B cell (primary cell): ENCODE results near the gene JMJD4. TPM values are rescaled to one million over a fixed set of nuclear protein-coding genes. Genes with fewer than 3 reads are reported as not detected.

Source experiments
- ATAC-seq: fragments of 200-7000 bp; cut with Tn5 transposase; one replicate; pipeline ENCODE4 v1.10.0; 2021; ENCODE audit warnings: low read depth, mild to moderate bottlenecking, moderate number of reproducible peaks, moderate library complexity
- CTCF ChIA-PET: fragments of 350-600 bp; sonication (Branson Sonifier 250); formaldehyde crosslinking; loops from one replicate; lab custom pipeline; 2021; ENCODE audit warnings: antibody characterized with exemption, inconsistent platforms; lab: Charles Lee
- POLR2A ChIA-PET: fragments of 350-600 bp; sonication (Branson Sonifier 250); formaldehyde crosslinking; loops from one replicate; lab custom pipeline; 2021; ENCODE audit warnings: antibody characterized with exemption; lab: Charles Lee
- DNase-seq: peaks from one replicate; pipeline ENCODE4 v3.0.0; 2013
- H2AFZ ChIP-seq: 2 replicates; pipeline ENCODE4 v1.6.1; 2012; ENCODE audit warnings: mild to moderate bottlenecking, low read depth, low read length; ENCODE audit not compliant: insufficient read depth, poor library complexity, severe bottlenecking
- H3K27ac ChIP-seq, 2 donors: 1 replicate in 1 of 2; 2 replicates in 1 of 2; pipeline ENCODE4 v1.5.1; 2012 to 2013; ENCODE audit warnings: low read length in 2 of 2, mild to moderate bottlenecking in 2 of 2, moderate library complexity in 1 of 2
- H3K27me3 ChIP-seq, 4 experiments: fragments of 200-600 bp in 1 of 4; sonication (generic) in 1 of 4; replicated peaks in 1 of 4; 1 replicate in 2 of 4; 2 replicates in 2 of 4; pipeline versions ENCODE4 v1.6.1 to v1.7.0; 2013 to 2016; ENCODE audit warnings: low read length in 3 of 4, mild to moderate bottlenecking in 2 of 4, mixed read lengths in 1 of 4, moderate library complexity in 1 of 4; ENCODE audit not compliant: insufficient read depth in 4 of 4, control insufficient read depth in 3 of 4; ENCODE audit errors: control extremely low read depth in 1 of 4
- H3K36me3 ChIP-seq, 2 experiments: replicated peaks in 1 of 2; 1 replicate in 1 of 2; 2 replicates in 1 of 2; pipeline versions ENCODE4 v1.6.1 to v1.7.1; 2013; ENCODE audit warnings: low read length in 1 of 2; ENCODE audit not compliant: insufficient read depth in 2 of 2, control insufficient read depth in 1 of 2; ENCODE audit errors: control extremely low read depth in 1 of 2, extremely low read depth in 1 of 2
- H3K4me1 ChIP-seq, 2 donors: fragments of 200-600 bp in 1 of 2; sonication (generic) in 1 of 2; 1 replicate in 1 of 2; 2 replicates in 1 of 2; pipeline versions ENCODE4 v1.5.1 to v1.6.1; 2013 to 2017; ENCODE audit warnings: low read length in 2 of 2; ENCODE audit not compliant: control insufficient read depth in 2 of 2, insufficient read depth in 2 of 2
- H3K4me2 ChIP-seq: replicated peaks from 2 replicates; pipeline ENCODE3; 2012; ENCODE audit warnings: mild to moderate bottlenecking, low read depth, low read length; ENCODE audit not compliant: poor library complexity, severe bottlenecking
- H3K4me3 ChIP-seq, 5 experiments: fragments of 200-600 bp in 1 of 5; sonication (generic) in 1 of 5; 1 replicate in 3 of 5; 2 replicates in 2 of 5; pipeline versions ENCODE4 v1.5.1 to v1.7.0; 2011 to 2016; ENCODE audit warnings: low read length in 4 of 5, mild to moderate bottlenecking in 4 of 5, low read depth in 2 of 5, control low read depth in 1 of 5, moderate library complexity in 1 of 5; ENCODE audit not compliant: insufficient read depth in 1 of 5; ENCODE audit errors: control extremely low read depth in 1 of 5, extremely low read depth in 1 of 5
- H3K79me2 ChIP-seq: fragments of 200-600 bp; sonication (generic); one replicate; pipeline ENCODE4 v1.6.0; 2016; ENCODE audit warnings: low read length; ENCODE audit not compliant: control insufficient read depth, insufficient read depth
- H3K9ac ChIP-seq: fragments of 200-600 bp; sonication (generic); 2 replicates; pipeline ENCODE4 v1.6.1; 2017; ENCODE audit warnings: mild to moderate bottlenecking, low read length, moderate library complexity
- H3K9me3 ChIP-seq, 3 donors: one replicate each; pipeline versions ENCODE4 v1.6.1 to v1.7.1; 2013; ENCODE audit warnings: low read length in 2 of 3; ENCODE audit not compliant: control insufficient read depth in 2 of 3, insufficient read depth in 1 of 3; ENCODE audit errors: control extremely low read depth in 1 of 3
- H4K20me1 ChIP-seq: 2 replicates; pipeline ENCODE4 v1.6.0; 2012; ENCODE audit warnings: mild to moderate bottlenecking, low read length; ENCODE audit not compliant: insufficient read depth, control insufficient read depth, poor library complexity, severe bottlenecking
- H3K27ac Mint-ChIP-seq: one replicate; pipeline ENCODE4 v1.8.0; 2021; ENCODE audit warnings: mixed read lengths
- H3K27me3 Mint-ChIP-seq: one replicate; pipeline ENCODE4 v1.8.0; 2021; ENCODE audit warnings: mixed read lengths
- H3K4me1 Mint-ChIP-seq: one replicate; pipeline ENCODE4 v1.8.0; 2021; ENCODE audit warnings: mixed read lengths
- H3K4me3 Mint-ChIP-seq: one replicate; pipeline ENCODE4 v1.8.0; 2021; ENCODE audit warnings: mixed read lengths
- H3K9me3 Mint-ChIP-seq: one replicate; pipeline ENCODE4 v1.8.0; 2022; ENCODE audit warnings: mixed read lengths; ENCODE audit not compliant: insufficient read depth
- CTCF ChIP-seq: fragments of 200-600 bp; IDR thresholded peaks from one replicate; pipeline ENCODE4 v1.8.0; 2022; ENCODE audit warnings: antibody characterized with exemption, mild to moderate bottlenecking
- EZH2 ChIP-seq: IDR thresholded peaks from 2 replicates; pipeline ENCODE4 v1.6.1; 2012; ENCODE audit warnings: borderline replicate concordance, low read depth, mild to moderate bottlenecking, moderate library complexity, low read length; ENCODE audit not compliant: insufficient read depth, poor library complexity, severe bottlenecking
- WGBS: methylation state at CpG from one replicate; pipeline ENCODE4 v1.1.5; 2013; ENCODE audit warnings: missing lambda C conversion rate; ENCODE audit not compliant: insufficient coverage; 5-methylcytosine and 5-hydroxymethylcytosine counted together
- intact Hi-C: fragments of 100-400 bp; cut with micrococcal nuclease; formaldehyde crosslinking; loops from one replicate; pipeline ENCODE4 v1.10.0; 2022
- polyA plus RNA-seq: library from polyadenylated mRNA; depleted of rRNA; stranded (reverse); fragments of >200 nt; gene quantifications from 2 replicates; pipeline ENCODE4 v1.2.3, GENCODE V29; 2012
- total RNA-seq, 2 donors: library from RNA; stranded (reverse); fragments of 120-200 nt in 1 of 2; gene quantifications; 1 replicate in 1 of 2; 2 replicates in 1 of 2; pipeline versions ENCODE4 v1.2.3 to v1.2.4, GENCODE V29; 2013 to 2022

JMJD4 gene
- total and polyA plus RNA-seq, 2 donors (not counting 1 experiment from before 2014, with no cell fraction given) = 29.9 to 30.6 TPM

GRCh38 chr1:227735539-227736285, 610 bp upstream of the JMJD4 start:
- no peak for ATAC-seq
- ChIA-PET CTCF (no interaction called here), POLR2A (interaction anchor here (0.6 to 2.0 kb wide), 3 partner anchors 52 to 356 kb away, joined by 3 to 5 read pairs (median 4); no protein-coding TSS in a partner anchor)
- peak overlapping the region; percentile 97 for H2AFZ ChIP-seq
- H3K4me1 ChIP-seq = peaks cover 12 to 23% of the 10 kb centered on the region in 2 donors
- Mint-ChIP-seq H3K4me3 (peak overlapping the region; percentile 91), H3K27ac (peak overlapping the region; percentile 87), H3K9me3 (no peaks in the 10 kb centered on the region), H3K27me3 (no peaks in the 10 kb centered on the region), H3K4me1 (peaks cover 39% of the 10 kb centered on the region)
- no peaks in the 10 kb centered on the region for H3K9me3 ChIP-seq
- 2% methylated on average over 27 of the region's 31 CpGs for WGBS
- H3K27me3 ChIP-seq = no peaks in the 10 kb centered on the region
- H3K9ac ChIP-seq = peak overlapping the region; percentile 94
- H3K4me3 ChIP-seq = peak overlapping the region; percentile 34 to 96 (median 83)
- H3K27ac ChIP-seq = peak overlapping the region; percentile 55 to 90
- peaks cover 0 to 4% of the 10 kb centered on the region in 2 experiments for H3K36me3 ChIP-seq
- peak; percentile 23 for DNase-seq
- H3K4me2 ChIP-seq = peak overlapping the region; percentile 99
- H3K79me2 ChIP-seq = peaks cover 69% of the 10 kb centered on the region
- TF ChIP-seq EZH2 (no peak), CTCF (no peak)
- peaks cover 20% of the 10 kb centered on the region for H4K20me1 ChIP-seq
- intact Hi-C loops = loop anchor here (1.0 to 5.0 kb wide), 4 partner anchors 53 to 1103 kb away; partner anchors contain the start of genes ARF1 and ZNF678

GRCh38 chr1:227734546-227734855, 601 bp downstream of the JMJD4 start:
- H3K9me3 ChIP-seq = no peaks in the 10 kb centered on the region
- peak overlapping the region; percentile 97 for H2AFZ ChIP-seq
- ChIA-PET POLR2A (interaction anchor here (2.0 kb wide), 1 partner anchor 53 kb away, joined by 5 read pairs; no protein-coding TSS in a partner anchor), CTCF (interaction anchor here (1.2 kb wide), 1 partner anchor 192 kb away, joined by 4 read pairs; no protein-coding TSS in a partner anchor)
- H3K4me1 ChIP-seq = peaks cover 12 to 23% of the 10 kb centered on the region in 2 donors
- peaks cover 8% of the 10 kb centered on the region for H4K20me1 ChIP-seq
- peaks cover 0 to 4% of the 10 kb centered on the region in 2 experiments for H3K36me3 ChIP-seq
- ATAC-seq (no peak), DNase-seq (no peak)
- peak overlapping the region; percentile 94 for H3K9ac ChIP-seq
- H3K4me1 Mint-ChIP-seq = peaks cover 36% of the 10 kb centered on the region
- intact Hi-C loops = loop anchor here (2.0 kb wide), 1 partner anchor 172 kb away; the partner anchor contains the start of gene ZNF678
- H3K27ac ChIP-seq = peak overlapping the region in 1 of 2 donors; percentile 90
- 9% methylated on average over 10 of the region's 10 CpGs for WGBS
- H3K4me3 ChIP-seq = peak overlapping the region; percentile 58 to 96 (median 83)
- peak overlapping the region; percentile 91 for H3K4me3 Mint-ChIP-seq
- no peaks in the 10 kb centered on the region for H3K27me3 ChIP-seq
- H3K4me2 ChIP-seq = peak overlapping the region; percentile 99
- H3K9me3 Mint-ChIP-seq = no peaks in the 10 kb centered on the region
- peaks cover 57% of the 10 kb centered on the region for H3K79me2 ChIP-seq
- TF ChIP-seq EZH2 = no peak
- TF ChIP-seq CTCF = no peak
- H3K27ac Mint-ChIP-seq = peak overlapping the region; percentile 84
- H3K27me3 Mint-ChIP-seq = no peaks in the 10 kb centered on the region
